OCI-LY1 (cell line): ENCODE data around the gene FOXJ3.

ENCODE experiments used
- CTCF ChIP-seq: fragments of 200-600 bp; sonication (generic), shearing (Covaris generic); IDR thresholded peaks from 2 replicates; pipeline ENCODE4 v1.5.1; 2017; ENCODE audit warnings: mild to moderate bottlenecking, antibody characterized with exemption, low read length, moderate library complexity, mixed read lengths
- EZH2 ChIP-seq: fragments of 200-600 bp; sonication (generic), shearing (Covaris generic); IDR thresholded peaks from 2 replicates; pipeline ENCODE4 v1.8.0; 2017; ENCODE audit warnings: borderline replicate concordance, mixed run types, mild to moderate bottlenecking, antibody characterized with exemption, low read length, moderate library complexity, mixed read lengths

GRCh38 chr1:42153624-42154023 lies 181.4 kb downstream of the FOXJ3 start:
- TF ChIP-seq CTCF (no peak), EZH2 (no peak)
